B cell (primary cell): ENCODE results near the gene TRMT1L.

ENCODE experiments used
- CTCF ChIP-seq: fragments of 200-600 bp; IDR thresholded peaks from one replicate; pipeline ENCODE4 v1.8.0; 2022; ENCODE audit warnings: antibody characterized with exemption, mild to moderate bottlenecking
- EZH2 ChIP-seq: IDR thresholded peaks from 2 replicates; pipeline ENCODE4 v1.6.1; 2012; ENCODE audit warnings: borderline replicate concordance, low read depth, mild to moderate bottlenecking, moderate library complexity, low read length; ENCODE audit not compliant: insufficient read depth, poor library complexity, severe bottlenecking

DNA sequence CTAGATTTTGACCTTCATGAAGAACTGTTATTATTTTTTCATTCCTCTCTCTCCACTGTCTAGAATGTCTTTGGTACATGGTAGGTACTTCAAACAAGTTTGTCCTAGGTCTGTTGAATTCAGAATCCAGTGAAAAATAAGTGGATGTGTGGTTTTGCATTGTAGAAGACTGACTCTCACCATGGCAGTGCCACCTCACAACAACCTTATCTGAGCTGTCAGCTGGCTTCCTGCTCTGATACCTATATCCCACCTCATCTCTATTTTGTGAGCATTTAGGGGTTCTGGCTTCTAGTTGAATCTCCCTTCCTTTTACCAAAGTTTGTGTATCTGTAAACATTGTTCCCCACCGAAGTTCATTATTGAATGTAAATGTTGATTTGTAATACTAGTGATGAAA is 9.4 kb upstream of the TRMT1L start:
- no peak for TF ChIP-seq CTCF
- no peak for TF ChIP-seq EZH2
